HepG2 (cell line): ENCODE results near the gene BMERB1. TPM values are rescaled to one million over a fixed set of nuclear protein-coding genes. Genes with fewer than 3 reads are reported as not detected.

Experiments
- ATAC-seq: fragments of 200-7000 bp; cut with Tn5 transposase; 3 replicates; pipeline ENCODE4 v1.9.1; 2020; ENCODE audit warnings: mild to moderate bottlenecking, moderate library complexity
- BruUV-seq: library from RNA; stranded (reverse); fragments of 400-500 nt; replicated peaks from 2 replicates; lab custom pipeline; 2021; lab: Mats Ljungman, UMichigan
- CTCF ChIA-PET: fragments of 300-600 bp; formaldehyde crosslinking; extraction: SDS; loops from one replicate; lab custom pipeline; 2021; ENCODE audit warnings: low total read pairs, inconsistent platforms, low intra/inter-chr PET ratio; lab: Yijun Ruan, JAX
- POLR2A ChIA-PET: fragments of 350-600 bp; sonication (Branson Sonifier 250); formaldehyde crosslinking; loops from one replicate; lab custom pipeline; 2020; ENCODE audit warnings: antibody characterized with exemption, inconsistent platforms; lab: Yijun Ruan, JAX
- DNase-seq: peaks from one replicate; pipeline ENCODE4 v3.0.0-alpha.2; 2015; ENCODE audit warnings: low spot score
- FAIRE-seq: peaks from 3 replicates; lab custom pipeline; 2011; peaks lifted over from hg19 to GRCh38; lab: Jason Lieb, UNC
- H2AFZ ChIP-seq: one replicate; pipeline ENCODE4 v1.6.1; 2011; ENCODE audit warnings: low read length, inconsistent platforms
- H3K27ac ChIP-seq: fragments of 300-600 bp; 3 replicates; pipeline ENCODE4 v1.8.0; 2011; ENCODE audit warnings: mixed run types, mild to moderate bottlenecking, mixed read lengths, low read length, inconsistent platforms; ENCODE audit not compliant: insufficient read depth; ENCODE audit errors: extremely low read length
- H3K27me3 ChIP-seq, 2 experiments: fragments of 200-600 bp in 1 of 2; 2 replicates in 1 of 2; 3 replicates in 1 of 2; pipeline versions ENCODE4 v1.6.0 to v1.8.0; 2011; ENCODE audit warnings: low read length in 2 of 2, mild to moderate bottlenecking in 2 of 2, moderate library complexity in 2 of 2, inconsistent platforms in 1 of 2; ENCODE audit not compliant: insufficient read depth in 2 of 2, control insufficient read depth in 1 of 2
- H3K36me3 ChIP-seq, 2 experiments: fragments of 200-600 bp in 1 of 2; replicated peaks in 1 of 2; 2 replicates in 1 of 2; 3 replicates in 1 of 2; pipeline versions ENCODE4 v1.5.1 to v1.8.0; 2011; ENCODE audit warnings: low read length in 2 of 2, inconsistent platforms in 1 of 2; ENCODE audit not compliant: insufficient read depth in 2 of 2, control insufficient read depth in 1 of 2
- H3K4me1 ChIP-seq: 2 replicates; pipeline ENCODE4 v1.5.1; 2012; ENCODE audit warnings: low read length, inconsistent platforms; ENCODE audit not compliant: insufficient read depth
- H3K4me2 ChIP-seq: 2 replicates; pipeline ENCODE4 v1.6.0; 2011; ENCODE audit warnings: low read depth, low read length, inconsistent platforms
- H3K4me3 ChIP-seq, 3 experiments: fragments of 200-600 bp in 1 of 3; sonication (generic), shearing (Covaris generic) in 1 of 3; replicated peaks in 1 of 3; 2 replicates each; pipeline ENCODE4 v1.5.1; 2011 to 2016; ENCODE audit warnings: low read length in 3 of 3, inconsistent platforms in 2 of 3, low read depth in 2 of 3, mild to moderate bottlenecking in 2 of 3, control low read depth in 1 of 3, mixed read lengths in 1 of 3; ENCODE audit not compliant: insufficient read depth in 1 of 3
- H3K79me2 ChIP-seq: one replicate; pipeline ENCODE4 v1.6.1; 2011; ENCODE audit warnings: low read length, inconsistent platforms; ENCODE audit not compliant: insufficient read depth
- H3K9ac ChIP-seq: 2 replicates; pipeline ENCODE4 v1.6.0; 2011; ENCODE audit warnings: mild to moderate bottlenecking, low read depth, low read length, inconsistent platforms; ENCODE audit not compliant: insufficient read depth
- H3K9me3 ChIP-seq: 2 replicates; pipeline ENCODE4 v1.5.1; 2012; ENCODE audit warnings: mild to moderate bottlenecking, low read length
- H4K20me1 ChIP-seq: 2 replicates; pipeline ENCODE4 v1.6.0; 2011; ENCODE audit warnings: inconsistent platforms, mild to moderate bottlenecking, low read length, moderate library complexity; ENCODE audit not compliant: insufficient read depth
- ATF4 ChIP-seq, 2 experiments: fragments of 450-650 bp in 1 of 2; sonication (generic) in 1 of 2; formaldehyde crosslinking; IDR thresholded peaks; 2 replicates each; pipeline versions ENCODE4 v1.5.0 to v1.8.0; 2020 to 2022; ENCODE audit warnings: mild to moderate bottlenecking in 1 of 2, missing genetic modification reagents in 1 of 2
- CHD4 ChIP-seq: fragments of 200-600 bp; sonication (generic); IDR thresholded peaks from 2 replicates; pipeline ENCODE4 v1.7.0; 2017; ENCODE audit warnings: mild to moderate bottlenecking, low read length, borderline replicate concordance
- EHMT2 ChIP-seq: fragments of 200-600 bp; sonication (generic); IDR thresholded peaks from 2 replicates; pipeline ENCODE4 v1.7.0; 2017; ENCODE audit warnings: antibody characterized with exemption, low read depth, low read length, borderline replicate concordance
- HDAC2 ChIP-seq: sonication (generic); formaldehyde crosslinking; IDR thresholded peaks from 2 replicates; pipeline ENCODE4 v1.4.0; 2020; ENCODE audit warnings: missing genetic modification reagents
- HNRNPUL1 ChIP-seq: fragments of 200-400 bp; formaldehyde crosslinking; IDR thresholded peaks from 2 replicates; pipeline ENCODE4 v1.6.1; 2017; ENCODE audit warnings: low read depth, mild to moderate bottlenecking, low read length, moderate library complexity
- HOXA7 ChIP-seq: sonication (generic); formaldehyde crosslinking; IDR thresholded peaks from 2 replicates; pipeline ENCODE4 v1.8.1; 2022; ENCODE audit warnings: mild to moderate bottlenecking, missing genetic modification reagents, moderate library complexity
- KDM1A ChIP-seq: IDR thresholded peaks from 2 replicates; pipeline ENCODE4 v1.6.1; 2016; ENCODE audit warnings: missing compliant biosample characterization
- KMT2A ChIP-seq: sonication (generic); formaldehyde crosslinking; IDR thresholded peaks from 2 replicates; pipeline ENCODE4 v1.4.0; 2020; ENCODE audit warnings: missing genetic modification reagents
- MAFF ChIP-seq: IDR thresholded peaks from 2 replicates; pipeline ENCODE4 v1.6.1; 2011; ENCODE audit warnings: low read depth, low read length, improper control_type of control experiment
- NFATC3 ChIP-seq: sonication (generic); formaldehyde crosslinking; IDR thresholded peaks from 2 replicates; pipeline ENCODE4 v1.5.1; 2020; ENCODE audit warnings: mild to moderate bottlenecking, missing genetic modification reagents
- NFE2L1 ChIP-seq: sonication (generic); formaldehyde crosslinking; IDR thresholded peaks from 2 replicates; pipeline ENCODE4 v1.4.0; 2020; ENCODE audit warnings: missing genetic modification reagents, mild to moderate bottlenecking, borderline replicate concordance
- NFE2L2 ChIP-seq: fragments of 150-350 bp; IDR thresholded peaks from 2 replicates; pipeline ENCODE4 v1.6.1; 2014; ENCODE audit warnings: low read length
- NR2C2 ChIP-seq: sonication (generic); formaldehyde crosslinking; IDR thresholded peaks from 2 replicates; pipeline ENCODE4 v1.4.0; 2020; ENCODE audit warnings: missing genetic modification reagents, mild to moderate bottlenecking, moderate library complexity, borderline replicate concordance
- PITX1 ChIP-seq: sonication (generic); formaldehyde crosslinking; IDR thresholded peaks from 2 replicates; pipeline ENCODE4 v1.5.1; 2020; ENCODE audit warnings: mild to moderate bottlenecking, missing genetic modification reagents
- PPARG ChIP-seq: conservative IDR thresholded peaks from 2 replicates; pipeline ENCODE4 v1.6.1; 2016; ENCODE audit warnings: missing biosample characterization, missing genetic modification reagents
- RARG ChIP-seq: sonication (generic); formaldehyde crosslinking; IDR thresholded peaks from 2 replicates; pipeline ENCODE4 v1.4.0; 2020; ENCODE audit warnings: low read depth, mild to moderate bottlenecking, missing genetic modification reagents
- SP1 ChIP-seq, 2 experiments: fragments of 450-650 bp in 1 of 2; sonication (generic) in 1 of 2; formaldehyde crosslinking in 1 of 2; IDR thresholded peaks; 2 replicates each; pipeline versions ENCODE4 v1.4.0 to v1.6.1; 2016 to 2020; ENCODE audit warnings: missing genetic modification reagents in 1 of 2
- THAP9 ChIP-seq: sonication (generic); formaldehyde crosslinking; IDR thresholded peaks from 2 replicates; pipeline ENCODE4; 2020; ENCODE audit warnings: missing genetic modification reagents, mild to moderate bottlenecking, borderline replicate concordance
- TSC22D2 ChIP-seq: sonication (generic); formaldehyde crosslinking; IDR thresholded peaks from 2 replicates; pipeline ENCODE4 v1.5.1; 2020; ENCODE audit warnings: missing genetic modification reagents, mild to moderate bottlenecking, borderline replicate concordance
- YEATS4 ChIP-seq: sonication (generic); formaldehyde crosslinking; IDR thresholded peaks from 2 replicates; pipeline ENCODE4 v1.4.0; 2020; ENCODE audit warnings: missing genetic modification reagents, borderline replicate concordance
- ZMYM3 ChIP-seq: sonication (generic); formaldehyde crosslinking; IDR thresholded peaks from 2 replicates; pipeline ENCODE4 v1.5.1; 2020; ENCODE audit warnings: mild to moderate bottlenecking, missing genetic modification reagents
- ZNF33B ChIP-seq: sonication (generic); formaldehyde crosslinking; IDR thresholded peaks from 2 replicates; pipeline ENCODE4 v1.5.1; 2020; ENCODE audit warnings: mild to moderate bottlenecking, missing genetic modification reagents
- ZNF629 ChIP-seq: sonication (generic); formaldehyde crosslinking; conservative IDR thresholded peaks from 2 replicates; pipeline ENCODE4 v1.5.0; 2020; ENCODE audit warnings: missing genetic modification reagents
- ZNF784 ChIP-seq: sonication (generic); formaldehyde crosslinking; IDR thresholded peaks from 2 replicates; pipeline ENCODE4 v1.5.1; 2020; ENCODE audit warnings: missing genetic modification reagents, mild to moderate bottlenecking, borderline replicate concordance
- WGBS: methylation state at CpG from one replicate; pipeline ENCODE4 v1.1.6; 2017; ENCODE audit warnings: low lambda C conversion rate; 5-methylcytosine and 5-hydroxymethylcytosine counted together
- in situ Hi-C: cut with HindIII; loops from 2 replicates; pipeline ENCODE4 v1.10.0; 2017; ENCODE audit warnings: low pct_unique_long_range_greater_than_20kb; ENCODE audit not compliant: extremely low pct_ligation_motif_present
- intact Hi-C: fragments of 100-400 bp; cut with micrococcal nuclease; formaldehyde crosslinking; loops from one replicate; pipeline ENCODE4 v1.10.0; 2022; ENCODE audit not compliant: unreplicated experiment
- polyA plus RNA-seq, 8 experiments: library from polyadenylated mRNA; depleted of rRNA in 3 of 8; stranded (reverse) in 7 of 8; unstranded in 1 of 8; fragments of >200 nt; fragmentation: Illumina TruSeq in 4 of 8; extraction: Trizol in 4 of 8; gene quantifications; 2 replicates each; pipeline versions ENCODE4 v1.2.1 to v1.2.3, GENCODE V29; 2011 to 2016; ENCODE audit warnings: low read depth in 4 of 8, missing spikeins in 1 of 8, mixed read lengths in 1 of 8; ENCODE audit not compliant: insufficient read depth in 1 of 8
- total RNA-seq, 5 experiments: library from RNA; depleted of rRNA; stranded (reverse); fragments of >200 nt; fragmentation: Illumina TruSeq; extraction: Trizol; gene quantifications; 2 replicates each; pipeline ENCODE4 v1.2.3, GENCODE V29; 2016; ENCODE audit warnings: low read depth in 1 of 5

Gene BMERB1
- total and polyA plus RNA-seq, 2 of the 13 experiments (the other 11 are each of a cell fraction or from before 2014, with no cell fraction given): 1.4 TPM

DNA sequence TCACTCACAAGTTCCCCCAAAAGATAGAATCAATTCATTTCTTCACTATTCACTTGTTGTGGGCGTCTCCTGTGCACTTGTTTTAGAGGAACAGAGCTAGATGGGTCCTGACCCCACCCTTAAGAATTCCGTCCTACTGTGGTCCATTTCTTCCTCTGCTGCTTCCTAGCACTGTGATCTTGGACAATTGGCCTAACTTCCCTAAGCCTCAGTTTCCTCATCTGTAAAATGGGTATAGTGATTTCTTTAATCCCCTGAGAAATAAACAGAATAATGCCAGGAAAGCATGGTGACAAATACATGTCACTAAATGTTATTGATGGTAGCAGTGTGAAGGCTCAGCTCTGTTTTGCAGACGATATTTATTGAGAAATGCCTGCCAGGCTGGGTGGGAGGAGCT lies 9.9 kb downstream of the BMERB1 start:
- WGBS: 72% methylated on average over 3 of the region's 3 CpGs
- Histone ChIP-seq H4K20me1 (no peaks in the 10 kb centered on the region), H3K4me1 (peaks cover 38% of the 10 kb centered on the region), H2AFZ (no peak overlapping the region), H3K4me3 (no peak overlapping the region), H3K27ac (no peak overlapping the region), H3K27me3 (no peaks in the 10 kb centered on the region), H3K36me3 (no peaks in the 10 kb centered on the region), H3K9me3 (no peaks in the 10 kb centered on the region), H3K79me2 (no peaks in the 10 kb centered on the region), H3K4me2 (no peak overlapping the region), H3K9ac (no peak overlapping the region)
- no peak for FAIRE-seq
- intact Hi-C loops: no loop called here
- ATAC-seq: no peak
- ChIA-PET CTCF (no interaction called here), POLR2A (no interaction called here)
- no peak for DNase-seq
- no TSS peak for BruUV-seq
- in situ Hi-C loops: no loop called here
- TF ChIP-seq KDM1A (peak; percentile 83; the same call in 1 of the 2 replicates), NFE2L1 (CRISPR knock-in tag) (no peak), ZNF33B (CRISPR knock-in tag) (no peak), PPARG (CRISPR knock-in tag) (no peak), EHMT2 (no peak), YEATS4 (CRISPR knock-in tag) (no peak), PITX1 (CRISPR knock-in tag) (no peak), SP1 (IDR thresholded peaks at IDR 0.05) (no peak), SP1 (CRISPR knock-in tag; IDR thresholded peaks at IDR 0.05) (no peak), ATF4 (CRISPR knock-in tag; IDR thresholded peaks at IDR 0.05) (no peak), KMT2A (no peak), HNRNPUL1 (no peak), HOXA7 (CRISPR knock-in tag) (no peak), MAFF (no peak), RARG (CRISPR knock-in tag) (no peak), NFE2L2 (no peak), CHD4 (peak; percentile 98), NFATC3 (CRISPR knock-in tag) (no peak), TSC22D2 (CRISPR knock-in tag) (no peak), THAP9 (CRISPR knock-in tag) (no peak), ZNF784 (no peak), NR2C2 (no peak), ZNF629 (peak; percentile 98), ZMYM3 (CRISPR knock-in tag) (peak; percentile 93), HDAC2 (0 out of 2 replicates have a peak, but pooled peaks have one; percentile 5)
